SH-SY5Y (cell line): ENCODE results near the gene PDCD1.

Source experiments
- GATA2 ChIP-seq: IDR thresholded peaks from 2 replicates; pipeline ENCODE4 v1.6.1; 2011; ENCODE audit warnings: mild to moderate bottlenecking, low read depth, low read length
- GATA3 ChIP-seq: IDR thresholded peaks from 2 replicates; pipeline ENCODE4 v1.6.1; 2011; ENCODE audit warnings: low read depth, mild to moderate bottlenecking, low read length, moderate library complexity

PDCD1 gene

GRCh38 chr2:241835611-241836010 is 23.1 kb downstream of the PDCD1 start:
- no peak for TF ChIP-seq GATA3

- TF ChIP-seq GATA3, result no peak
- TF ChIP-seq GATA2, result no peak
These were observed 24.0 kb downstream of the PDCD1 start for GRCh38 chr2:241834527-241835210.

- no peak for TF ChIP-seq GATA3
- TF ChIP-seq GATA2, result no peak
These were observed 25.5 kb downstream of the PDCD1 start for GRCh38 chr2:241833101-241833663.

GRCh38 chr2:241827394-241827793 is 31.3 kb downstream of the PDCD1 start:
- TF ChIP-seq GATA2, result no peak
- TF ChIP-seq GATA3, result no peak

- TF ChIP-seq GATA2 (no peak), GATA3 (no peak)
These were observed 36.5 kb downstream of the PDCD1 start for GRCh38 chr2:241822264-241822623.

GRCh38 chr2:241821460-241822263 is 37.0 kb downstream of the PDCD1 start:
- TF ChIP-seq GATA3, result no peak
- no peak for TF ChIP-seq GATA2

- TF ChIP-seq GATA2, result no peak
- TF ChIP-seq GATA3, result no peak
These were observed 37.9 kb downstream of the PDCD1 start for GRCh38 chr2:241820625-241821384.

GRCh38 chr2:241818943-241819270 is 39.8 kb downstream of the PDCD1 start:
- TF ChIP-seq GATA2, result no peak
- TF ChIP-seq GATA3, result no peak

GRCh38 chr2:241818229-241818942 is 40.3 kb downstream of the PDCD1 start:
- TF ChIP-seq GATA2, result no peak
- TF ChIP-seq GATA3, result no peak

GRCh38 chr2:241817126-241817820 is 41.4 kb downstream of the PDCD1 start:
- TF ChIP-seq GATA3 (no peak), GATA2 (no peak)

- TF ChIP-seq GATA2 (no peak), GATA3 (no peak)
These were observed 42.1 kb downstream of the PDCD1 start for GRCh38 chr2:241816431-241817121.

- TF ChIP-seq GATA2 (no peak), GATA3 (no peak)
These were observed 42.9 kb downstream of the PDCD1 start for GRCh38 chr2:241815477-241816430.
